KMS-11 (cell line): ENCODE measurements around the gene PLEKHM3.

Experiments
- H2AFZ ChIP-seq: fragments of 200-600 bp; sonication (generic); 2 replicates; pipeline ENCODE4 v1.6.1; 2016; ENCODE audit warnings: antibody characterized with exemption, mixed run types, low read depth
- H3K27ac ChIP-seq: fragments of 200-600 bp; sonication (generic); 2 replicates; pipeline ENCODE4 v1.6.1; 2016; ENCODE audit warnings: mild to moderate bottlenecking, mixed run types
- H3K27me3 ChIP-seq: fragments of 200-600 bp; sonication (generic); 2 replicates; pipeline ENCODE4 v1.6.1; 2017; ENCODE audit warnings: mild to moderate bottlenecking, low read depth, mixed run types, moderate library complexity; ENCODE audit not compliant: insufficient read depth
- H3K36me3 ChIP-seq: fragments of 200-600 bp; sonication (generic); 2 replicates; pipeline ENCODE4 v1.6.1; 2017; ENCODE audit warnings: mild to moderate bottlenecking, mixed run types; ENCODE audit not compliant: insufficient read depth
- H3K4me1 ChIP-seq: fragments of 200-600 bp; sonication (generic); 2 replicates; pipeline ENCODE4 v1.6.1; 2016; ENCODE audit warnings: mild to moderate bottlenecking, low read depth, mixed run types; ENCODE audit not compliant: poor library complexity, severe bottlenecking
- H3K4me2 ChIP-seq: fragments of 200-600 bp; sonication (generic); 2 replicates; pipeline ENCODE4 v1.7.0; 2016; ENCODE audit warnings: mild to moderate bottlenecking, mixed run types
- H3K4me3 ChIP-seq: fragments of 200-600 bp; sonication (generic); IDR thresholded peaks from 2 replicates; pipeline ENCODE4 v1.6.1; 2017; ENCODE audit warnings: low read depth, low read length, mixed read lengths; ENCODE audit not compliant: insufficient read depth
- H3K79me2 ChIP-seq: fragments of 200-600 bp; sonication (generic); 2 replicates; pipeline ENCODE4 v1.6.1; 2016; ENCODE audit warnings: low read depth, mixed run types; ENCODE audit not compliant: insufficient read depth
- H3K9ac ChIP-seq: fragments of 200-600 bp; sonication (generic); 2 replicates; pipeline ENCODE4 v1.6.1; 2016; ENCODE audit warnings: mild to moderate bottlenecking, mixed run types
- H4K20me1 ChIP-seq: fragments of 200-600 bp; sonication (generic); 2 replicates; pipeline ENCODE4 v1.6.1; 2016; ENCODE audit warnings: mild to moderate bottlenecking, mixed run types; ENCODE audit not compliant: insufficient read depth
- CTCF ChIP-seq: fragments of 200-600 bp; sonication (generic); conservative IDR thresholded peaks from 2 replicates; pipeline ENCODE4 v1.6.1; 2017; ENCODE audit warnings: low read depth, mild to moderate bottlenecking, antibody characterized with exemption, low read length, moderate library complexity, mixed read lengths

The PLEKHM3 gene

GRCh38 chr2:207772844-207773205 lies 252.5 kb downstream of the PLEKHM3 start:
- no peak overlapping the region for H3K9ac ChIP-seq

GRCh38 chr2:207772081-207772843 lies 253.1 kb downstream of the PLEKHM3 start:
- no peaks in the 10 kb centered on the region for H3K36me3 ChIP-seq
- H4K20me1 ChIP-seq = no peaks in the 10 kb centered on the region
- H3K4me1 ChIP-seq = no peaks in the 10 kb centered on the region
- H3K4me2 ChIP-seq = no peak overlapping the region
- H3K27ac ChIP-seq = no peak overlapping the region
- no peaks in the 10 kb centered on the region for H3K27me3 ChIP-seq
- no peak for TF ChIP-seq CTCF
- H2AFZ ChIP-seq = no peak overlapping the region
- H3K79me2 ChIP-seq = no peaks in the 10 kb centered on the region
- no peak overlapping the region for H3K4me3 ChIP-seq
- H3K9ac ChIP-seq = no peak overlapping the region

More at GRCh38 chr2:207772844-207773205, 252.5 kb downstream of the PLEKHM3 start:
- Histone ChIP-seq H4K20me1 (no peaks in the 10 kb centered on the region), H3K27me3 (no peaks in the 10 kb centered on the region), H3K36me3 (no peaks in the 10 kb centered on the region), H3K4me3 (no peak overlapping the region), H3K4me2 (no peak overlapping the region), H2AFZ (no peak overlapping the region), H3K79me2 (no peaks in the 10 kb centered on the region), H3K27ac (no peak overlapping the region), H3K4me1 (no peaks in the 10 kb centered on the region)
- no peak for TF ChIP-seq CTCF

GRCh38 chr2:207771421-207771820 lies 253.9 kb downstream of the PLEKHM3 start:
- Histone ChIP-seq H3K27ac (no peak overlapping the region), H3K4me1 (no peaks in the 10 kb centered on the region), H3K79me2 (no peaks in the 10 kb centered on the region), H3K4me2 (no peak overlapping the region), H3K36me3 (no peaks in the 10 kb centered on the region), H2AFZ (no peak overlapping the region), H3K27me3 (no peaks in the 10 kb centered on the region), H3K9ac (no peak overlapping the region), H4K20me1 (no peaks in the 10 kb centered on the region), H3K4me3 (no peak overlapping the region)
- TF ChIP-seq CTCF = no peak
